ENCODE data around the gene INSC.
"Not testable (repeated sequence)": the region's sequence is repeated elsewhere in the genome, so short reads cannot be mapped to it uniquely, and the experiment has no call there.

INSC gene

GRCh38 chr11:15114501-15115475, at the start of gene INSC:
TSS of gene INSC (plus strand) at chr11:15114923. CDS start at chr11:15149175, 34,252 bp downstream.
- DNase-seq (ENCODE audit: low read depth in 2 of 3, low spot score in 2 of 3), result no peak

GRCh38 chr11:15069751-15070150, 45.0 kb upstream of the INSC start:
- not testable (repeated sequence) for DNase-seq (ENCODE audit: low read depth in 2 of 3, low spot score in 2 of 3)

GRCh38 chr11:15071556-15072255, 43.0 kb upstream of the INSC start:
- DNase-seq (ENCODE audit: low read depth in 2 of 3, low spot score in 2 of 3), result no peak

- DNase-seq (ENCODE audit: low read depth in 2 of 3, low spot score in 2 of 3), result no peak
These were observed 42.1 kb upstream of the INSC start for GRCh38 chr11:15072551-15073143.

GRCh38 chr11:15073361-15074205, 41.1 kb upstream of the INSC start, which contains the start of gene CALCB:
TSS of gene CALCB (plus strand) at chr11:15073593. CDS start at chr11:15074719, 1,126 bp downstream.
- peak in 2 of 3 experiments; percentile 13 to 20 for DNase-seq (ENCODE audit: low read depth in 2 of 3, low spot score in 2 of 3)

- DNase-seq (ENCODE audit: low read depth in 2 of 3, low spot score in 2 of 3), result peak; percentile 64 to 91 (median 89)
These were observed 40.2 kb upstream of the INSC start for GRCh38 chr11:15074206-15075161.

GRCh38 chr11:15075162-15075526, 39.6 kb upstream of the INSC start:
- DNase-seq (ENCODE audit: low read depth in 2 of 3, low spot score in 2 of 3), result no peak

GRCh38 chr11:15091175-15091574, 23.5 kb upstream of the INSC start:
- DNase-seq (ENCODE audit: low read depth in 2 of 3, low spot score in 2 of 3), result no peak

GRCh38 chr11:15091625-15092024, 23.1 kb upstream of the INSC start:
- DNase-seq (ENCODE audit: low read depth in 2 of 3, low spot score in 2 of 3), result no peak

- no peak for DNase-seq (ENCODE audit: low read depth in 2 of 3, low spot score in 2 of 3)
These were observed 21.3 kb upstream of the INSC start for GRCh38 chr11:15093432-15093831.

GRCh38 chr11:15095736-15096228, 18.9 kb upstream of the INSC start:
- DNase-seq (ENCODE audit: low read depth in 2 of 3, low spot score in 2 of 3), result no peak

GRCh38 chr11:15097411-15097810, 17.3 kb upstream of the INSC start:
- DNase-seq (ENCODE audit: low read depth in 2 of 3, low spot score in 2 of 3), result no peak

- DNase-seq (ENCODE audit: low read depth in 2 of 3, low spot score in 2 of 3), result no peak
These were observed 15.5 kb upstream of the INSC start for GRCh38 chr11:15099267-15099666.

- no peak for DNase-seq (ENCODE audit: low read depth in 2 of 3, low spot score in 2 of 3)
These were observed 13.5 kb upstream of the INSC start for GRCh38 chr11:15101072-15101709.

GRCh38 chr11:15104166-15104565, 10.6 kb upstream of the INSC start:
- DNase-seq (ENCODE audit: low read depth in 2 of 3, low spot score in 2 of 3), result no peak

GRCh38 chr11:15106201-15106965, 8.3 kb upstream of the INSC start:
- no peak for DNase-seq (ENCODE audit: low read depth in 2 of 3, low spot score in 2 of 3)

GRCh38 chr11:15107730-15108515, 6.8 kb upstream of the INSC start:
- no peak for DNase-seq (ENCODE audit: low read depth in 2 of 3, low spot score in 2 of 3)
